ENCODE data around the gene EPHA3.
"Not testable (repeated sequence)": the region's sequence is repeated elsewhere in the genome, so short reads cannot be mapped to it uniquely, and the experiment has no call there.

EPHA3 gene

DNA sequence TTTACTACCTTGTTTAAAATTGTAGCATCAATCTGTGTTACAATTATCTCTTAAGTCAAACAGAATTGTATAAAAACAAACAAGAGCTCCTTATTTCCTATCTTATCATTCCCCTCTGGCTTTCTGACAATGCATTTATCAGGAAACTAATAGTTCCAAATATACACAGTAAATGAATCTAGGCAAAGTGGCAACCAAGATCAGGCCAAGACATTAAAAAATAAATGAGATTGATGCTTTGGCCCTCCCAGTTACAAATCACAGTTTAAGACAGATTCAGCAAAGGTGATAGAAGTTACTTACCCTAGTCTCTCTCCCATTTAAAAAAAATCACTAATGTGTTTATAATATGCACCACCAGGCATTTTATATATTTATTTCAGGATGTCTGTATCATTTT lies 236.7 kb downstream of the EPHA3 start:
- DNase-seq = no peak
- intact Hi-C loops (cut with DNase I) = no loop called here

DNA sequence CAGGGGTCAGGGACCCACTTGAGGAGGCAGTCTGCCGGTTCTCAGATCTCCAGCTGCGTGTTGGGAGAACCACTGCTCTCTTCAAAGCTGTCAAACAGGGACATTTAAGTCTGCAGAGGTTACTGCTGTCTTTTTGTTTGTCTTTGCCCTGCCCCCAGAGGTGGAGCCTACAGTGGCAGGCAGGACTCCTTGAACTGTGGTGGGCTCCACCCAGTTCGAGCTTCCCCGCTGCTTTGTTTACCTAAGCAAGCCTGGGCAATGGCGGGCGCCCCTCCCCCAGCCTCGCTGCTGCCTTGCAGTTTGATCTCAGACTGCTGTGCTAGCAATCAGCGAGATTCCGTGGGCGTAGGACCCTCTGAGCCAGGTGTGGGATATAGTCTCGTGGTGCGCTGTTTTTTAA lies 243.5 kb downstream of the EPHA3 start:
- DNase-seq; intact Hi-C loops (cut with DNase I): not testable (repeated sequence)

DNA sequence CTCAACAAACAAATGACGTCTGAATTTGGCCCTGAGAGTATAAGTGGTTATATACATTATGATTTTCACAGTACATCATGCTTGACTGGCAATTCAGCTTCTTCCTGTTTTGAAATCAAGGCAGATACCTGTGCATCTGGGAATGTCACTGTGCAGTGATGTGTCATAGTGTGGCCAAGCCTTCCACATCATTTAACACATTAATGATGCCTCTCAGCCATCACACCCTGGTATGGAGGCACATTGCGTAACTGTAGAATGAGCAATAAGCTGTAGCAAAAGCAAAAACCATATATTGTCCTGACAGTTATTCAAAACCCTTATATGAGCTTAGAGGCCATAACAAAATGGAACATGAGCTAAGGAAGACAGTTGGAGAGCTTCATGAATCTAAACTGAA lies 246.0 kb downstream of the EPHA3 start:
- no peak for DNase-seq
- intact Hi-C loops (cut with DNase I) = no loop called here

DNA sequence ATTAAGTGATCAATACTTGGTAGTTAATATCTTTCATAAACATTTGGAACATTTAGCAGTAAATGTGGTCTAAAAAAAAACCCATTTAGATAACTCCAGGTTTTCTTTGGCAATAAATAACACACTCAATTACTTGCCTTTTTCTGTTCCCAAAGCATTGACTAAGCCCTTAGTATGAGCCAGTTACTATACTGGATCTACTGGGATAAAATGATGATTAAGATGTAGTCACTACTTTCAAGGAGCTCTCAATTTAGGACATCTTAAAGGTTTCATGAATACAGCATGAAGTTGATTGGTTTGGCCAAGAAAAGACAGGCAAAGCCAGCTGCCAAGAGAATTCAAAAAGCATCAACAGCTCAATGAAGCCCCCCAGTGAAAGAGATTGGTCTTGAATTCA lies 250.9 kb downstream of the EPHA3 start:
- DNase-seq = no peak
- intact Hi-C loops (cut with DNase I) = no loop called here

DNA sequence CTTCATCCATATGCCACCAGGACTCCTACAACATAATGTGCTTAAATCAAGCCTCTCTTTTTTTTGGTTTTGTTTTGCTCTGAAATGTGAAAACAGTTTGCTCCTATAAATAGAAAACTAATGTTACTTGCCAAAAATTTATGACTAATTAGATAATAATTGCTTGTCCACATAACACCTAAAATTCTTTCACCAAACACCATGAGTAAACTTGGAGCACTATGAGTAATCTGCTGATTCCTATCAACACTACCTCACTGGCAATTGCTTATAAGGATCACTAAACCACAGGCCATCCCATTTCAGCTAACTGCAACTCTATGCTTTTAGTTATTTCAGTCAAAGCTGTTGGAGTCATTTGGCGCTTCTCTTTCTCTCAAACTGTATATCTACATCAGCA lies 252.7 kb downstream of the EPHA3 start:
- DNase-seq = no peak
- intact Hi-C loops (cut with DNase I) = no loop called here

DNA sequence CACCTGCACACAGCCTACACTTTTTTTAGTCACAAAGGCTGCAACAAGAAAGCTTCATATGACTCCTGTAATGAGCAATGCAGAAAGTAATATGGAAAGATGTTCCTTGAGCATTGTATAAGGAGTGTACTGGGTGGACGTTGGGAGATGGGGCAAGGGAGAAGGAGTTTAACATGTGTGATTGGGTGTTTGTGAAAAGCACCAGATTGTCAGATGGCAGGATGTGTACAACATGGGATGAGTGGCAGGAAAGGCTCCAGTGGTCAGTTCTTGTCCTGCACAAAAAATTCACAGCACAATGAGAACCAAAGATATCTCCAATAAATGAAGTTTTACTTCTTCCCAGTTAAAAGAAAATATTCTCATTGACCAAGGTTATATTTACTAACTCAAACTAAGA lies 255.1 kb downstream of the EPHA3 start:
- intact Hi-C loops (cut with DNase I) = no loop called here

DNA sequence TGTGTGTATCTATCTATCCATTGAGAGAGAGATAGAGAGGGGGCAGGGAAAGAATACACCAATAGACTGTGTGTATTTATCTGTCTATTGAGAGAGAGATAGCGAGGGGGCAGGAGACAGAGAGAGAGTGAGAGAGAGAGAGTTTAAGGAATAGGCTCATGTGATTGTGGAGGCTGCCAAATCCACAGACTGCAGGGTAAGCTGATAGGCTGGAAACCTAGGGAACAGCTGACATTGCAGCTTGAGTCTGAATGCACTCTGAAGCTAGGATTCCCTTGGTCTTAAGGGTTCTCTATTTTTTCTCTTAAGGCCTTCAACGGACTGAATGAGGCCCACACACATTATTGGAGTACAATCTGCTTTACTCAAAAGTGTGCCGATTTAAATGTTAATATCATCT lies 255.8 kb downstream of the EPHA3 start:
- intact Hi-C loops (cut with DNase I) = no loop called here
- DNase-seq = no peak

More for the DNA sequence above, 255.1 kb downstream of the EPHA3 start:
- DNase-seq = no peak

DNA sequence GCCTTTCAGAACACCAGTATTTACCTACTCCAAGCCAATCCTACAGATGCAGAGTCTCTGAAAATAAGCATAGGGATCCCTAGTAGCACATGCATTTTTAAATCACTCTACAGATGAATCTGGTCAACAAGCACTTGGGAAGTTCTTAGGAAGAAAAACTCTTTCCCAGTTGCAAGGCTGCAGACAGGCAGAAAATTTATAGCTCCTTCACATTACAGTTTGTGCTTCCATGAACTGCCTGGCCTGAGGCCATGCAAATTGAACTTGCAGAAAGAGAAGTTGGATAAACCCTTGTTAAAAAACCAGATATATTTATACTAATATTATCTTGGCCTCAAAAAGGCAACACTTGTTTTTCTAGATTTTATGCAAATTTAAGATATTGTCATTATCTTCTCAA lies 256.9 kb downstream of the EPHA3 start:
- no peak for DNase-seq
- intact Hi-C loops (cut with DNase I) = no loop called here

DNA sequence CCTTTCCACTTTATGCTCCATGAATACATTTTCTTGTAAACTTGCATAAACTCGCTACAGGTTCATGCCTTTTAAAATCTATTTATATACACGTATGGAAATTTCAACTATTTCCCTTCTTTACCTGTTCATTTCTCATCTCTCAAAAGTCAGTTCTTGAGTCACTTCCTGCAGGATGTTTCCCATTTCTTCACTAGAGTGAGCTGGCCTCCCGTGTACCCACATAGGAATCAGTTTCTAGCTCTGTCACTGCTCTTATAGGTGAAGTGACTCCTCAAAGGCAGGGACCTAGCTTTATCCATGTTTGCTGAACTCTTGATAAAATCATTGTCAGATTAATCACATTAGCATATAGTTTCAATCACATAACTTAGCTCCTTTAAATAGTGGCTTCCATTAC lies 259.7 kb downstream of the EPHA3 start:
- intact Hi-C loops (cut with DNase I) = no loop called here
- no peak for DNase-seq

DNA sequence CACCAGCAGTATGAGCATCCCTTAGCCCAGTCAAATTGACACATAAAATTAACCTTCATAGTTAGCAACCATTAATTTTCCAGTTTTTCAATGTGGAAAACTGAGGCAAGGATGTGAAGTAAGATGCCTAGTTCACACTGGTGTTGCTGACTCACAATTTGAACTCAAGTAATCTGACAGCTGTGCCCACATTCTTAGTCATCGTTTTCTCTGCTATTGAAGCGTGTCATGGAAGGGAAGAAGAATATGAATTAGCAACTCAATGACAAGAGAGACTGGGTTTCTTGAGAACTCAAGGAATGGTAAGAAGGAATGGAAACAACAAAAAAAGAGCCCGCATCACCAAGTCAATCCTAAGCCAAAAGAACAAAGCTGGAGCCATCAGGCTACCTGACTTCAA lies 261.4 kb downstream of the EPHA3 start:
- DNase-seq = no peak
- intact Hi-C loops (cut with DNase I) = no loop called here

DNA sequence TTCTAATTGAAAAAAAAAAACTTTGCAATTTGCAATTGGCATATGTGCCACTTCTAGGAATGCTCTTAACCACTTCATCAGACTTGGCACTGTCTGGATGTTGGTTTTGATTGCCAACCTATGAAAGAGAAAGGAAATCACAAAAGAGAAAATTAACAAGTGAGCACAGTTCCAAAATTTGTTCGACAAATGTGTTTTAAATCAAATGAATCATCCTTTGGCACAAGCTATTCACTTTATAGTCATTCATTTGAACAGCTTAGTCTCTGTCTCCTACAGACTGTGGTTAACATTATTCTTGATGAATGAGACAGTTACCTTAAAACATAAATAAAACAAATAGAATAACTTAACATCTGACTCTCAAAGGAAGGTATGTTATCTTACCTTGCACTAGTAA lies 265.0 kb downstream of the EPHA3 start:
- no peak for DNase-seq
- intact Hi-C loops (cut with DNase I) = no loop called here

DNA sequence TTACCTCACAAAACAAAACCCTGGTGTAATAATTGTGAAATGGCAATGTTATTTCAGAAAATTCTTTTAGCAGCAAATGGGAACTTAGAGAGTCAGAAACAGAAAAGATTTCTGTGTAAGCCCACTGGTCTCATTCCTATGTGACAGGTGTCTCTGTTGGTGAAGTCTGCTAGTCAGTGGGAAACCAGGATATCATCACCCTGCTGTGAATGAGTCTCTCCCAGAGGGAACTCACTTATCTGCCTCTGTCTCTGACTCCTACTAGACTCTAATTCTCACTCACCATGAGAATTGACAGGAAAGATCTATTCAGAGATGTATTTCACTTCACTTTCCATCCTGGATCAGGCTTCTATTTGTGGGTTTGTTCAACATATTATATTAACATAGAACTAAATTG lies 266.0 kb downstream of the EPHA3 start:
- DNase-seq = no peak
- intact Hi-C loops (cut with DNase I) = no loop called here

DNA sequence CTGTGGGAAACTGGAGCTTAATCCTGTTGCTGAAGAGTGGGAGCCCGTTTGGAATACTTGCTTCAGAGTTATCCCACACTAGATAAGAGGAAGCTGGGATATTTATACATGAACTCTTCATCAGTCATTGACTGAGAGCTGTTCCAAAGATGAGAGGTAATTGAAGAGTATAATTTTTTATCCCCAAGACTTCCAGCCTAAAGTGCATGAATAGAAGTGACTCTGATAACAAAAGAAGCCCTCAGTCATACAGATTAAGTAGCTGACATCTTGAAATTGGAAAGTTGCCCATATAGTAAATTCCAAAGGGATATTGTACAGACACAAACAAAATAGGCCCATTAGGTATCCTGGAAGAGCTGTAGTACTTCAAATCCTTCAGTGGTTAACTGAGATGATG lies 268.0 kb downstream of the EPHA3 start:
- intact Hi-C loops (cut with DNase I) = no loop called here

DNA sequence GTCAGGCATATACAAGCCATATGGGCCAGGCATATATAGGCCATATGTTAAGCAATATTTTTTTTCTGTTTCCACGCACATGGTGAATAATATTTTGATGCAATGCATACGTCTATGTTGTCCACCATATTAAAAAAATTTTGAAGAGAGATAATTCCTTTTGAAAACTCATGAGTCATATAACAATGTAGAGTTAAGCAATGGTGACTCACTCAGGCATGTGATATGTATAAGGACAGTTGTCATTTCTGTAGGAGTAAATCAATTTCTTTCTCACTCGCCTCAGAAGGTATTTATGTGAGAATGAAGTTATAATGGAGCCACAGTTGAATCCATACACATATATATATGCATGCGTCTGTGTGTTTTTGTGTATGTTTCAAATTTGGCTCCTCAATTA lies 272.6 kb downstream of the EPHA3 start:
- intact Hi-C loops (cut with DNase I) = no loop called here
- DNase-seq = no peak

More for the DNA sequence above, 268.0 kb downstream of the EPHA3 start:
- DNase-seq = no peak

DNA sequence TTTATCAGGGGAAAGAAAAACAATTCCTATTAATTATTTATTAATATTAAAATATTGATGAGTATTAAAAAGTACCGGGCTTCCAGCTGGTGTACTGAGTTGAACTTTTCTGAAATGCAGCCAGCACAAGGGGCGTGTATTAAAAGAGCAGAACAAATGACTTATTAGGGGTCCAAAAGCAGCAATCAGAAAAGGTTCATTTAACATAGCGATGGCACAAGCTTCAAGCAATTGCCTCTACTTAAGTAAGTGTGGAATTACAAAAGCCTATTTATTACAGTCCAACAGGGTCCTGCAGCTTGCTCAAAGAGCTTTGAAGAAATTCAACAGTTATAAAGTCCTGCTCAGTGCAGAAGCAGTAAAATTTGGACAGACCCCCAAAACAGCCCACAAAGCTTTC lies 285.6 kb downstream of the EPHA3 start:
- DNase-seq = no peak
- intact Hi-C loops (cut with DNase I) = no loop called here

DNA sequence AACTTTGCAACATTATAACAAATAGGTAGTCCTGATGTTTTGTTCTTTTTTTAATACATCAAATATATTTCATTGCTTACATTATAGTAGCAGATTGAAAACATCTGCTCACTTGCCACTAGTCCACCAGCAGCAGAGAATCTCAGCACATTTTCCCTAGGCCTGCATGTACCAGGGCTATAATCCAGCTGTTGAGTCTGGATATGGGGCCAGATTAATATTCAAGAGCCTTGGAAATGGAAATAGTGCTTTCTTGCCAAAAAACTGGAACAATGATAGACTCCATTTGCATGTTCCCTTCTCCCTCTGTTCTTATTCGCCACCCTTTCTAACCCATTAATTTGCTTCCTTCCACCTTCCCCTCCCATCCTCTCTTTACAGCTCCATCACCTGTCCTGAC lies 288.0 kb downstream of the EPHA3 start:
- intact Hi-C loops (cut with DNase I) = no loop called here
- DNase-seq = no peak

DNA sequence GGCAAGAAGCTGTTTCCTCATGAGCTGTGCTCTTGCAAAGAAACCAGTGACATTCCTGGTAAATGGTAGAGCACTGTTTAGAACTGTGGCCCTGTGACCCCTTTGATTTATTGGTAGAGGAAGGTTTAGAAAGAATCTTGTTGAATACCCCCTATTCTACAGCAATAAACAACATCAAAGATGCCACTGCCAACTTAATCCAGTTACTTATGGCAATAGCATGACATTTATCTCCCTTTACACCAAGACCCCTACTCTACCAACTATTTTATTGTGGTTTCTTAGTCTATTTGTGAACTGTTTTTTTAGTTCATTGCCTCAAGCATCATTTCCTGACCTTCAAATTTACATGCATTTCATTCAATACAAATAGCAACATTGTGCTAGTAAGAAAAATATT lies 288.6 kb downstream of the EPHA3 start:
- DNase-seq = no peak
- intact Hi-C loops (cut with DNase I) = no loop called here

DNA sequence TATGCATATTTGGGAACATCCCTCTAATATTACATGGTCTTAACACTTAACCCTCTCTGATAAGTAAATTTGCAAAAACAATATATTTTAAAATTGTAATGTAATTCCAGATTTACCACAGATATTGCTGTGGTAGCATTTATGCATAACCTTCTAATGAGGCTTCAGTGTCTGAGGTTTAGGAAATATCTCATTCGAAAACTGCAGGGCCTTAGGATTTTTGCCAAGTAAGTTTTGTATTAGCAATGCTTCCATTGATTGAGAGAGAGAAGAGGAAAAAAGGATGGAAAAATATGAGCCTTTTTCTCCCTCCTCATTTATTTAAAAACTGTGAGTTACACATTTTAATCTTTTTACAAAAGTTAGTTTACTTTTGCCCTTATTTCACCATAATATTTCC lies 294.6 kb downstream of the EPHA3 start:
- intact Hi-C loops (cut with DNase I) = no loop called here
- DNase-seq = no peak

DNA sequence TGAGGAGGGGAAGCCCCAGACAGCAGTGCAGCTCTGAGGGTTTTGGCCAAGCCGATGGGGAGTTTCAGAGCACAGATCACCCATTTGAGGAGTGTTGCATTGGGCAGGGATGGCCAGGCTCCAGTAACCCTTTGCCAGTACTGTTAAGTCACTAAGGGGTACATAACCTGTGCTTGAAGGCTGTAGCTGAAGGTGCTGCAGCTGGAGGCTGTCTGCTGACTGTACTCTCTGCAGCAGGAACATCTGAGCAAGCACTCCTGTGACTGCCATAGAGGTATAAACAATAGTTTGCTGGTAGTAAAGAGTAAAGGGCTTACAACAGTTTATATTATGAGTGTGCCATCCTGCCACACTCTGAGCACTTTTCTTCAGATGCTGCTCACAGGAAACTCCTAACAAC lies 297.8 kb downstream of the EPHA3 start:
- DNase-seq = no peak

DNA sequence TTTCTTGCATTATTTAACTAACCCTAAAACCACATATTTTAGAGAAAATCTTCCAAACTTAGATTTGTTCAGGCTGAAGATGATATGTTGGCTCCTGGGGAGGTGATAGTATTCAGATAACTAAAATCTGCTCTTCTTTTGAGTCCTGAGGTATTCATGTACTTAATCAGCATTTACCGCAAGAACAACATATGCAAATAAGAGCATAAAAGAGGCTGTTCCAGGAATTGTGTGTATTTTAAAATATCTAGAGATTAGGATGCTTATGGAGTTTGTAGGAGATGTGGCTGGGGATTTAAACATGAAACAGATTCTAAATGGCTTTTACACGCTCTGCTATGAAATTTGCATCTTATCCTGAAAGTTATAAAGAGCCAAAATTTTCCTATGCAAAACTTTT lies 298.2 kb downstream of the EPHA3 start:
- DNase-seq = no peak
- intact Hi-C loops (cut with DNase I) = no loop called here

More for the DNA sequence above, 297.8 kb downstream of the EPHA3 start:
- intact Hi-C loops (cut with DNase I) = no loop called here

DNA sequence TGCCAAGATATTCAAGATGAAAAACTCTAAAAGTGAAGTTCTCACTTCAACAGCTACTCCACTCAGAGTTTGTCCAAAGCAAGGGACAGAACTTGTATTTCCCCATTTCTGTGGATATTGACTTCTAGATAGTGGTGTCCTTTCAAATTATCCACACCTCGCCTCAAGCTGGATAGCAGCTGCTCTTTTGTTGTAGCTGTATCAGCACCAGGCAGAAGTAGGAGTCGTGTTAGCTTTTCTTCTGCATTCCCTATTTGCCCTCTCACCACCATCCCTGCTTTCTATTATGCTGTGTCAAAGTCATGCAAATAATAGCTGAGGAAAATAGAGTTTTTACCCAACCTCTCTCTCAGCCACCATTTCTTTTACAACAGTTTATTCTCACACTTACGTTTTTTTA lies 303.8 kb downstream of the EPHA3 start:
- intact Hi-C loops (cut with DNase I) = no loop called here
- DNase-seq = no peak

DNA sequence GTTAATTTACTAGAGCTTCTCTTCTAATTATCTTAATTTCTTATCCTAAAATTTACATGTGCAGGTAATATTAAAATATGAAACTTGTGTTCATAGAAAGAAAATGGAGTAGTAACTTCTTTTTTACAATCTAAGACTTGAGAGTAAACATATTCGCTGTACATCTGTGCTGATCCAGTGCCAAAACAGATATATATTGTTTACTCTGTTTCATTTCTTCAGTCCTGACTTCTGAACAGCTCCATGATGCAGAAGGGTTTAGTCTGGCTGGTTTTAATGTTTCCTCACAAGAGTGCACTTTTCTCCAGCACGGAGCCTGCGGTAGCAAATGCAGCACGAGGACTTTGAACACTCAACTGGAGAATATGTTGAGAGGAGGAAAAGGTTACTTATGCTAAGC lies 306.8 kb downstream of the EPHA3 start:
- no peak for DNase-seq
- intact Hi-C loops (cut with DNase I) = no loop called here

DNA sequence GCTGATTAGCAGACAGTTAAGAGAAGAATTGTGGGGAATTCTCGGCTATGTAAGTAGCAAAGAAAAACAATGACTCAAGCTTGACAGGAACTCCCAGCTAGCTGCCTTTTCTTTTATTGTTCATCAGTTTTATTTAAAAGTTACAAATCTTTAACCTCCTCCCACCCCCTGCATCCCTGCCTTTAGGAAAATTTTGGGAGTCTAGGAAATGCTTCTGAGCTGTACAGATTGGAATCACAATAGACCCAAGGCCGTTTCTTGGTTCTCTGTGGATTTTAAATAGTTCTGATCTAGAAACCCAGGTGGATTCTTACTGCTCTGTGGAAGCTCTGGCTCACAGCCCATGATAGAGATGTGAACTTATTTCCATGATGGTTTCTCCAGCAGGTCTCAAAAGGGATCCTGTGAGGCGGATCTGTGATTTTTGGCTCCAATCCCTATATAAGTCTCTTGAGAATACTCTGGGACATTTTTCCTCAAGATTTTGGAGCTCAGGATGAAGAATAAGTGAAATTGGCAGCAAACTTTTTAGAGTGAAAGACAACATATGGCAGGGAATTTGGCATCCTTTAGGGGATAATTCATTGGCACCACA lies 312.3 kb downstream of the EPHA3 start:
- no peak for DNase-seq

More for the DNA sequence above, 312.3 kb downstream of the EPHA3 start:
- intact Hi-C loops (cut with DNase I) = no loop called here
